GM19239 (cell line): Measurements from ENCODE around the gene NSG2.
"Not testable (repeated sequence)": the region's sequence is repeated elsewhere in the genome, so short reads cannot be mapped to it uniquely, and the experiment has no call there.

Experiments
- DNase-seq: peaks from one replicate; pipeline ENCODE4 v3.0.0; 2011; ENCODE audit warnings: low spot score; ENCODE audit not compliant: insufficient read length
- FAIRE-seq: peaks from 2 replicates; lab custom pipeline; 2011; peaks lifted over from hg19 to GRCh38; lab: Jason Lieb, UNC

The NSG2 gene

GRCh38 chr5:174145821-174146220 is 100.3 kb downstream of the NSG2 start:
- DNase-seq (no peak), FAIRE-seq (no peak)

- no peak for DNase-seq
- FAIRE-seq = no peak
Measured at GRCh38 chr5:174146556-174146955, 101.0 kb downstream of the NSG2 start.

GRCh38 chr5:174147012-174147411 is 101.5 kb downstream of the NSG2 start:
- not testable (repeated sequence) for FAIRE-seq, DNase-seq

- FAIRE-seq (no peak), DNase-seq (no peak)
Measured at GRCh38 chr5:174147551-174147950, 102.0 kb downstream of the NSG2 start.

- FAIRE-seq (no peak), DNase-seq (no peak)
Measured at GRCh38 chr5:174148721-174149120, 103.2 kb downstream of the NSG2 start.

- no peak for DNase-seq
- no peak for FAIRE-seq
Measured at GRCh38 chr5:174149426-174149825, 103.9 kb downstream of the NSG2 start.

GRCh38 chr5:174149989-174150388 is 104.5 kb downstream of the NSG2 start:
- no peak for DNase-seq
- no peak for FAIRE-seq

GRCh38 chr5:174151599-174152181 is 106.2 kb downstream of the NSG2 start:
- DNase-seq (no peak), FAIRE-seq (no peak)

GRCh38 chr5:174154559-174154958 is 109.1 kb downstream of the NSG2 start:
- no peak for FAIRE-seq
- no peak for DNase-seq

GRCh38 chr5:174155281-174155680 is 109.8 kb downstream of the NSG2 start:
- DNase-seq (no peak), FAIRE-seq (no peak)

GRCh38 chr5:174155706-174156105 is 110.2 kb downstream of the NSG2 start:
- DNase-seq (no peak), FAIRE-seq (no peak)

- FAIRE-seq (no peak), DNase-seq (no peak)
Measured at GRCh38 chr5:174157048-174157447, 111.5 kb downstream of the NSG2 start.
